ES-I3 (cell line): ENCODE measurements around the gene PTPN14.
"Not testable (repeated sequence)": the region's sequence is repeated elsewhere in the genome, so short reads cannot be mapped to it uniquely, and the experiment has no call there.

Experiments used
- H3K36me3 ChIP-seq: 2 replicates; pipeline ENCODE4 v1.6.1; 2013; ENCODE audit warnings: mild to moderate bottlenecking, low read length, control low read depth, moderate library complexity; ENCODE audit not compliant: insufficient read depth
- H3K4me1 ChIP-seq: 2 replicates; pipeline ENCODE4 v1.6.1; 2013; ENCODE audit warnings: mild to moderate bottlenecking, control low read depth, low read length; ENCODE audit not compliant: insufficient read depth
- H3K9ac ChIP-seq: 2 replicates; pipeline ENCODE4 v1.6.1; 2013; ENCODE audit warnings: low read depth, mild to moderate bottlenecking, low read length, moderate library complexity
- H3K9me3 ChIP-seq: 2 replicates; pipeline ENCODE4 v1.6.1; 2013; ENCODE audit warnings: mild to moderate bottlenecking, low read length, moderate library complexity; ENCODE audit not compliant: control insufficient read depth, insufficient read depth

The PTPN14 gene

DNA sequence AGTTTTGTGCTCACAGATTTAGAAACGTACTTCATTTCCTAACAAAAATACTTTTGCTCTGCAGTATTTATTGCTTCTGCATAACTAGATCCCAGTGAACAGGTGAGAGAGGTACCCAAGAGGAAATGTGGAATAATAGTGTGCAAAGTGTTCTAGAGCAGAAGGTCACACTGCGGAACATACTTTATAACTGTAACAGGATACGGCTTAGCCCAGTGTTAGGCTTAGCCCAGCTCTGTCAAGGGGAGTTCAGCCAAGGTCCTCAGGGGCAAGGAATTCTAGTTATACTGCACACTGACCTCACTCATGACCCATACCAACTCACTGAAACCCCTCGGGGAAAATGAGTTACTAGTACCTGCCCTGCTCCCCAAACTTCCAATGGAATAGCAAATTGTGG, 55.3 kb downstream of the PTPN14 start:
- Histone ChIP-seq H3K9me3 (no peaks in the 10 kb centered on the region), H3K36me3 (no peaks in the 10 kb centered on the region), H3K4me1 (peaks cover 41% of the 10 kb centered on the region), H3K9ac (no peak overlapping the region)

GRCh38 chr1:214494706-214495105, 56.7 kb downstream of the PTPN14 start:
- H3K9ac ChIP-seq: no peak overlapping the region
- H3K36me3 ChIP-seq: no peaks in the 10 kb centered on the region
- H3K4me1 ChIP-seq: peaks cover 34% of the 10 kb centered on the region
- H3K9me3 ChIP-seq: no peaks in the 10 kb centered on the region

DNA sequence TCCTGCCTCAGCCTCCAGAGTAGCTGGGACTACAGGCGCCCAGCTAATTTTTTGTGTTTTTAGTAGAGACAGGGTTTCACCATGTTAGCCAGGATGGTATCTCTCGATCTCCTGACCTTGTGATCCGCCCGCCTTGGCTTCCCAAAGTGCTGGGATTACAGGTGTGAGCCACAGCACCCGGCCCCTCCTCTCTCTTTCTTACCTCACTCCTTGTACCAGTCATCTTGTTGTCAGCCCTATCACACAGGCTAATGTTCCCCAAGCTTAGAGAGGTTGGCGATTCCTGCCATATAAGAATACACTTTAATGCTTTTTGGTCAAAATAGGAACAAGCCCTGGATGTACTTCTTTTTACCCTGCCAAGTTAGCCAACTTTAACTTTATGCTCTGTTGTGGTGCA, 57.2 kb downstream of the PTPN14 start:
- H3K4me1 ChIP-seq: peaks cover 34% of the 10 kb centered on the region
- not testable (repeated sequence) for H3K9me3 ChIP-seq, H3K9ac ChIP-seq, H3K36me3 ChIP-seq

DNA sequence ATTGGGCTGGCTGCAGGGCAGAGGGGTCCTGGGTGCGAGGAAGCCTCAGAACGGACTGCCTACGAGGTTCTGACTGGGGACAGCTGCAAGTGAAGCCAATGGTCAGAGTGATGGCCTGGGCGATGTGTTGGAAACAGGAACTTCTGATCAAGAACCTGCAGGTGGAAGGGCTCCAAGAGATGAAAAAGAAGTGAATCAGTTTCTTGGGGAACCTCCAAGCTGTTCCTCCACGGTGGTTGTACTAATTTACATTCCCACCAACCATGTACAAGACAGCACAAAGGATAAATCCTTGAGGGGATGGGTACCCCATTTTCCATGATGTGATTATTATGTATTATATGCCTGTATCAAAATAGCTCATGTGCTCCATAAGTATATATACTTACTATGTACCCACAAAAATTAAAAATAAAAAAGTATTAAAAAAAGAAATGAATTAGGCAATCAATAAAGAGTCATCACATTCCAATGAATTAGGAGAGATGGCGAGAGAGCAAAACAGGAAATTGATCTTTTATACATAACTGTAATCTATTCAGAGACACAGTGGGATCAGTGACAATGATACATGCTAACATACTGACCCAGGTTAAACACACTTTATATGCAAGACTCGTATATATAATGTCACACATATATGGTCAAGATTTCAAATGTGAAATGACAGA, 58.1 kb downstream of the PTPN14 start:
- Histone ChIP-seq H3K36me3 (no peaks in the 10 kb centered on the region), H3K9me3 (no peaks in the 10 kb centered on the region), H3K4me1 (peaks cover 34% of the 10 kb centered on the region), H3K9ac (no peak overlapping the region)

DNA sequence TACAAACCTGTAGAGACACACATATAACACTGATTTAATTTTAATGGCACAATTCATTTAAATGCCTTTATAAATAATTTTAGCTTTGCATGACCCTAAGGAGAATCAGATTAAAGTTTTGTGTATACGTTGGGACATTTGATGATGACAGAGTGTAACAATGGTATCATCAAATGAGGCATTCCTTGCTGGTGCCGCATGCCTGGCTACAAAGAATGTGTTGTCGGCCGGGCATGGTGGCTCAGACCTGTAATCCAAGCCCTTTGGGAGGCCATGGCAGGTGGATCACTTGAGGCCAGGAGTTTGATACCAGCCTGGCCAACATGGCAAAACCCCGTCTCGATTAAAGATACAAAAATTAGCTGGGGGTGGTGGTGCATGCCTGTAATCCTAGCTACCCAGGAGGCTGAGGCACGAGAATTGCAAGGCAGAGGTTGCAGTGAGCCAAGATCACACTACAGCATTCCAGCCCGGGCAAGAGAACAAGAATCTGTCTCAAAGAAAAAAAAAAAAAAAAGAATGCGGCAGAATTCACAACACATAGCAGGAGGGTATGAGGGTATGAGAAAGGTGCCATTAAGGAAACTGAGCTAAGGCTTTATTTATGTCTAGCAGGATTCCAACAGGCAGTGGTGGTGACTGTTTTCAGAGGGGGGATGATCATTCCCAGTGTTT, 58.9 kb downstream of the PTPN14 start:
- Histone ChIP-seq H3K9ac (no peak overlapping the region), H3K9me3 (no peaks in the 10 kb centered on the region), H3K4me1 (peaks cover 28% of the 10 kb centered on the region), H3K36me3 (no peaks in the 10 kb centered on the region)

DNA sequence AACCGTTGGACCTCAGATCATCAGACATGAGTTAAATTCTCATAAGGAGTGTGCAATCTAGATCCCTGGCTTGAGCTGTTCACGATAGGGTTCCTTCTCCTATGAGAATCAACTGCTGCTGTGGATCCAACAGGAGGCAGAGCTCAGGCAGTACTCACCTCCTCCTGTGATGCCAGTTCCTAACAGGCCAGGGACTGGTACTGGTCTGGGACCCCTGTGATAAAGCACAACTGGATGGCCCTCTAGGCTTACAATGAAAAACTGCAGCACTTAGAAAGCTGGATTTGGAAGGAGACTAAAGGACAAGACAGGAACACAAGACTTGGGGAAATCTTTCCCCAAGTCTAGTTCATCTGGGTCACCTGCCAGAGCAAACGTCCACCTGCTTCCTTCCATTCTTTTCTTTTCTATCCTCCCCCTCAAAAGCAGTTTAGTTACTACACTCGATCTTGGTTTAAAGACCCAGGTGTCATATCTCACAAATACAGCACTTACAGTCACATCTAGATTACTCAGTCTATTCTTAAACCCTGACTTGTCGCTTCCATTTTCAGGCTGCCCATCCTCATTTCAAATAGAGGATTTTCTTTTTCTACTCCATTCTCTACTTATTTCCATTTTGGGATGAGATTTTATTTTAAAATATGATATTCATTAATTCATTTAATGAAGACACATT, 59.8 kb downstream of the PTPN14 start:
- no peak overlapping the region for H3K9ac ChIP-seq
- no peaks in the 10 kb centered on the region for H3K36me3 ChIP-seq
- H3K9me3 ChIP-seq: no peaks in the 10 kb centered on the region
- peaks cover 24% of the 10 kb centered on the region for H3K4me1 ChIP-seq

GRCh38 chr1:214485151-214485550, 66.3 kb downstream of the PTPN14 start:
- Histone ChIP-seq H3K36me3 (peaks cover 3% of the 10 kb centered on the region; the same call in 1 of the 2 replicates), H3K9me3 (no peaks in the 10 kb centered on the region), H3K4me1 (peaks cover 24% of the 10 kb centered on the region), H3K9ac (no peak overlapping the region)

DNA sequence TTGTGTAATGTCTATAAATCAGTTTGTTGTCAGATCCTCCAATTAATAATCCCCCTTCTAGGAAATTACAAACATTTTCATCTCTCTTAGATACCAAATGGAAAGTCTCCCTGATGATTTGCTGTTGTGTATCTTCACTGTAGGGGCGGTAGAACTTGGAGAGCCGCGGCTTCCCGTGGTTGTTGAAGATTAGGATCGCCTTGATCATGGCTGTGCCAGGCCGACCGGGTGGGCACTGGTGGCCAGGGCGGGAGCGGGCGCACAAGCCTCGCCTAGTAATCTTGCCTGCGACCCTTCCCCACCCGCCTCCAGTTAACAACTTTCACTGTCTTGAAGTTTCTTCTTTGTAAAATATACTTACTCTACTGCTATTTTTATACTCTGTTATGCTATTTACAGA, 68.2 kb downstream of the PTPN14 start:
- not testable (repeated sequence) for H3K9ac ChIP-seq, H3K36me3 ChIP-seq, H3K9me3 ChIP-seq
- peaks cover 24% of the 10 kb centered on the region for H3K4me1 ChIP-seq

DNA sequence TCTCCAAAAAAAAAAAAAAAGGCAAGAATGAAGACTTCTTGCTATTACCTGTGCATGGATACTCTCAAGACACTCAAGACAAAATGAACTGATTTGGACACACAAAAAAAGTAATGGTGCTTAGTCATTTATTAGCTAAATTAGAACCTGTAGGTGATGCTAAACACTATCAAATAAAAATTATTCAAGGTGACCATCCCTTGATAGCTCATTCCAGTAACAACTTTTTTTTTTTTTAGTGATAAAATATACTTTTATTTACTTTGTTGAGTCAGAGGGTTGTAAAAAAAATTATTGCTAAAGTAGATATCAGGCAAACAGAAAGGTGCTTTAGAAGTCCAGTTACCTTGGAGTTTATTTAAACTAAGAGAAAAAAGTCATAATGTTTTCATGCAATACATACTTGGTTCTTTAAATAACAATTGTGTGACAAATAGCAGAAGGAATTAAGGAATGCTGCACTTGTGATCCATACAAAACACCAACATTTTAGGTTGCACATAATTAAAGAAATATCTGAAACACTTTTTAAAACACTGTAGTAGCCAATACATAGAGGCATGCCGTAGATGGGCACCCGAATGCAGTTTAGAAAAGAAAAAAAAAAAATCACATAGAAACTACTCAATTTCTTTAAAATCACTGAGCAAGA, 69.3 kb downstream of the PTPN14 start:
- H3K4me1 ChIP-seq: peaks cover 34% of the 10 kb centered on the region
- H3K36me3 ChIP-seq, H3K9me3 ChIP-seq, H3K9ac ChIP-seq: not testable (repeated sequence)

DNA sequence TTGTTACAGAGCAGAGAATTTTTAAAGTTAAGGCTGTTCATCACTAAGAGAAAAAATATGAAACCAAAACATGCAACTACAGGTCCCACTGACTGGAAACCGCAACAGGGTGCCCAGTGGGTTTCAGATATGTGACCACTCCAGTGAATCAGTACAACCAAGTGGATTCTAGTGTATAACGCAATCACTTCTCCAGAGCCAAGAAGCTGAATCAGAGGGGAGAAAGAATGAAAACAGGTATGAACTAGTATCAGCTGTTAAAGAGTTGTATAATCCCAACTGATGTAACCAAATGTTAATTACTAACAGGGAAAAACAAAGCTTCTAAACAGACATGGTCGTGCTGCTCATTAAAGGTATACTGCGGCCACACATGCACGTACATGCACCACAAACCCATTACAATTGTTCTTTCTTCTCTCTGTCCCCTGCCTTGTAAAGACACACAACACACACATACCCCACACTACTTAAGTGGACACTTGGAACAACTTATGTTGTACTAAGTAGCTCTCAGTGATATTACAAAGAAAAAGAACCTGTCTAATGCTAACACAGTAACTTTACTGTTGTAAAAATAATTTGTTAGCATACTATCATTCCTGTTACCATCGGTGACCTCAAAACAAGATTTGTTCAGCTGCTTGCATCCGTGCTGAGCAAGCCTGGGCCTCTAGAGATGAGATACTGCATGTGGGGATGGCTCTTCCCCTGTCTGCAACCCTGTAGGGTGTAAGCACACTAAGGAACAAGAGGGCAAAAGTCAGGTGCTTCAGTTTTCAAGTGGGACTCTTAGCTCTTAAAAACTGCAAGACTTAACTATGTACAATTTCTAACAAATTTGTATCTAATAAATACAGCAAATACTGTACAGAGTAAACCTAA, 74.2 kb downstream of the PTPN14 start:
- Histone ChIP-seq H3K4me1 (peaks cover 55% of the 10 kb centered on the region), H3K9me3 (no peaks in the 10 kb centered on the region), H3K36me3 (no peaks in the 10 kb centered on the region), H3K9ac (no peak overlapping the region)

GRCh38 chr1:214476229-214476985, 75.0 kb downstream of the PTPN14 start:
- Histone ChIP-seq H3K4me1 (peaks cover 59% of the 10 kb centered on the region), H3K36me3 (no peaks in the 10 kb centered on the region), H3K9ac (no peak overlapping the region), H3K9me3 (no peaks in the 10 kb centered on the region)

GRCh38 chr1:214475746-214476145, 75.7 kb downstream of the PTPN14 start:
- H3K9ac ChIP-seq: no peak overlapping the region
- H3K4me1 ChIP-seq: peaks cover 64% of the 10 kb centered on the region
- no peaks in the 10 kb centered on the region for H3K36me3 ChIP-seq
- H3K9me3 ChIP-seq: no peaks in the 10 kb centered on the region

- peaks cover 64% of the 10 kb centered on the region for H3K4me1 ChIP-seq
- H3K9me3 ChIP-seq: no peaks in the 10 kb centered on the region
- H3K36me3 ChIP-seq: no peaks in the 10 kb centered on the region
- H3K9ac ChIP-seq: no peak overlapping the region
Measured at GRCh38 chr1:214475331-214475730, 76.1 kb downstream of the PTPN14 start.
